UCSD-AML1 (cell line): ENCODE results near the gene CTNND2.

Experiments used
- DNase-seq: peaks from one replicate; lab custom pipeline; 2025; ENCODE audit not compliant: unreplicated experiment; lab: John Stamatoyannopoulos, UW

CTNND2 gene

DNA sequence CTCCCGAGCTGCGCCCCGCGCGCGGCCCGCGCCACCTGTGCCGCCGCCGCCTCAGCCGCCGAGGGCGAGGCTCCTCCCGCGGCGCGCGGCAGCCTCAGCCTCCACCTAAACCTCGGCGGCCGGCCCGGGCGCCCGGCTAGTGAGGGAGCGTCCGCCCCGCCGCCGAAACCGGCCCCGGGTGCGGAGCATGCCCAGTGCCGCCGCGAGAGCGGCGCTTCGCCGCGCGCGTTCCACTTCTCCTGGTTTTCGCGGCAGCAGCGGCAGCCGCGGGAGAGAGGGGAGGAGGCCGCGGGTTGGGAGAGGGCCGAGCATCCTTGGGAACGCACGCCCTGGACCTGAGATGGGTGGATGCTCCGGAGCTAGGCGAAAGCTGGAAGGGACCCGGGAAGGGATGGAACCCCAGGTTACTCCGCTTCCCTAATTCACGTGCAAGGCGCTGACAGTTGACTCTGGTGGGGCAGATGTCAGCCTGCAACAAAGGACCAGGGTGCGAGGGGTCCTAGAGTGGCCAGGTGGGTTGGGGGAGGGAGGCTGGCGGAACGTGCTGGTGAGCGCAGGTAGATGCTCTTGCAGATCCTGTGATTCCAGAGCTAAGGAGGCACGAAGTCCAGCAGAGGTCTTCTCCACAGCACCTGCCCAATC lies at the start of gene CTNND2:
Gene CTNND2, minus strand, starts transcription at position 182 of the 642 bp plus-strand sequence. CDS start 593 bp downstream, outside the sequence.
- no peak for DNase-seq

DNA sequence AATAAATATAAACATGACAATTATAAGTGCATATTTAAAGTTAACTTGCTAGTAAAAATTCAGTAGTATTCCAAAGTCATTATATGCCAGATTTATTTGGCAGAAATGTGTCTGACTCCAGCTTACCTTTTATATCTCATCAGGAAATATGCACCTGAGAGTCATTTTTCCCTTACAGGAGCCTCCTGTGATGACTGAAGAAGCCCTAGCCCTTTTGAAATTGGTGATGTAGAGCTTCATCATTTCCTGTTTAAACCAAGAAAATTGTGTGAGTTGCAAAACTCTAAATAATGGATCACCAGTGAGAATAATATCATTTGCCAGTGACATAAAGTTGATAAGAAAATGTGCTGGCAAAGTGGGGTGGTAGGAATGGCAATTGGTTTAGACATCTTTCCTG lies 42.1 kb upstream of the CTNND2 start:
- no peak for DNase-seq

DNA sequence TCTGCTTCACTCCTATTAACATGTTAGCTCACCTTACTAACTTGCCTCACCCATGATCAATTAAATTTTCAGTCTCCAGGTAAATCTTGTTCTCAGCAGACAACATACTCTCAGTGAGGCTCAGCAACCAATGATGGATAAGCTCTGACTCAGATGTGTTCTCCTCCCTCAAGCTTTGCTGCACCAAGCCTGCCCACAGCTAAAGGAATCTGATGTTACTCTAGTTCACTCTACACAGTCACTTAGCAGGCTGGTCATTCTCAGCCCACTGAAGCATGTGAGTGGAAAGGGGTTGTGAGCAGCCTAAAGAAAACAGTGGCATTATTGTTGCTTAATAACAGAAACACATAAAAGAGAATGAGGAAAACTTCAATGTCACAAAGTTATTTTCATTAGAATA lies 37.3 kb upstream of the CTNND2 start:
- DNase-seq: no peak

- DNase-seq: no peak
Observed at GRCh38 chr5:11931638-11932037, 27.4 kb upstream of the CTNND2 start.

GRCh38 chr5:11928909-11929308 lies 24.7 kb upstream of the CTNND2 start:
- no peak for DNase-seq

- DNase-seq: no peak
Observed at GRCh38 chr5:11925701-11926100, 21.5 kb upstream of the CTNND2 start.

- no peak for DNase-seq
Observed at GRCh38 chr5:11922394-11922793, 18.1 kb upstream of the CTNND2 start.

GRCh38 chr5:11918463-11919045 lies 14.3 kb upstream of the CTNND2 start:
- DNase-seq: no peak

DNA sequence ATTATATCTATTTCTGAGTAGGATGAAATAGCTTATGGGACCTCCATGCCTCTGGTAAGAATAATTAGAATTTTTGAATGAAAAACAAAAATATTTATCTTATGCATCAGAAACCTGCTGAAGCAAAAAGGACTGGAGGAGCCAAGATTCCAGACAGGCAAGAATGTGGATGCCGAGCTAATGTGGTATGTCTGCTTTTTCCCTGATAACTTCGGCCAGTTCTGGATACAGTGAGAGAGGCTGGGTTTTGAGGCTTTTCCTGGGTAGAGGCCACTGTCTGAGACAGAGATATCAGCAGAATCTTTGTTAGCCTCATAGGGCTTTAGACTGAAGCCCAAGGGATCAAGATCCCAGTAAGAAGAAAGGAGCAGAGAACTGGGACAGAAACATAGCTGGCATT lies 5.2 kb upstream of the CTNND2 start:
- DNase-seq: no peak

DNA sequence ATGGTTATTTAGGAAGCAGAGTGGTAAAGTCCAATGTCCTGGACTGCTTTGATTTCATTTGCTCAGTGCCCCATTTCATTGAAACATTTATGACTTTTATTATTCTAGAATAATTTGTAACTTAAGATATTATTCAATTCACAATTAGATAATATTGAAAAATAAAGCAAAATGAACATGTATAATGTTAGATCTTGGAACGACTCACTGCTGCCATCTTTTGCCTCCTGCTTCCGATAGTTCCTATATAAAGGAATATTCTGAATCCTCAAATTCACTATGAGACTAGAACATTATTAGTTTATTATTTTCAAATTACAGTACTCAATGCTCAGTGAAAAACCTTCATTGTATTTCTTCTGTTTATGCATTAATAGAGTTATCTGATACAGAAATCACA lies 2.3 kb upstream of the CTNND2 start:
- no peak for DNase-seq

DNA sequence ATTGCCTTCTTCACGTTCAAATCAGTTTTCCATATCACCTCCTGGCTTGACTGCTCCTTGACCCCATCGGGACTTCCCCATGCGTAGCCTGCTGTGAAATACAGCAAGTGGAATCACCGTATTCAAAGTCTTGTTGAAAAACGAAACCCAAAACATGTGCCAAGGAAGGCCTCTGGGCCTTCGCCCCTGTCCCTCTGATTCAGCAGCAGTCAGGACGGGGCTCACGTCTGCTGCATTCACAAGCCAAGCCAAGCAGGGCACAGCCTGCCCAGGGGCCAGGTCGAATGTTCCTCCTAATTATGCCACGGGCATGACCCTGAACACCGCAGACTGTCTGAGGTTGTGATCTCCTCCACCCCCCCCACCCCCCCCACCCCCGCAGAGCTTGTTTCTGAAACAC lies 960 bp upstream of the CTNND2 start:
- DNase-seq: no peak

GRCh38 chr5:11903614-11904264 lies 507 bp downstream of the CTNND2 start:
- no peak for DNase-seq

DNA sequence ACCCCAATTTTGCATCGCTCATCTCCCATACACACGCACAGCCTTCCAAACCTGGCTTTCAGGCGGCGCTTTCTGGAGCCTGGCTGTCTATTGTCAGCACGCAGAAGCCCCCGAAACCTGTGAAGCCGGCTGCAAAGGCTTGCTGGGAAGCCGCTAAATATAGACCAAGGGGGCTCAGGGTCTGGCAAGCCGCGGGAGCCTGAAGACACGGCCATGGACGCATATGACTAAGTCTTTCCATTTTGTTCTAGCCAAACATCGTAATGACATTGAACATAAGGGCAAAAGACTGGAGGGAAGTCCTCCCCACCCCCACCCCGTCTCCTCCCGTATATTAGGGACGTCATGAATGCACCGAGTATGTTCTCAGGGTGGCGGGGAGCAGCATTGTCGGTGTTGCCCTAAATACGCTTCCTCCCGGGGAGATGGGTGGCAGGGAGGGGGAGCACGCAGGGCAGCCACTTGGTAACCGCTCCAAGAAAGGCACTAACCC lies 1.1 kb downstream of the CTNND2 start:
- no peak for DNase-seq

GRCh38 chr5:11902201-11902619 lies 2.0 kb downstream of the CTNND2 start:
- no peak for DNase-seq

DNA sequence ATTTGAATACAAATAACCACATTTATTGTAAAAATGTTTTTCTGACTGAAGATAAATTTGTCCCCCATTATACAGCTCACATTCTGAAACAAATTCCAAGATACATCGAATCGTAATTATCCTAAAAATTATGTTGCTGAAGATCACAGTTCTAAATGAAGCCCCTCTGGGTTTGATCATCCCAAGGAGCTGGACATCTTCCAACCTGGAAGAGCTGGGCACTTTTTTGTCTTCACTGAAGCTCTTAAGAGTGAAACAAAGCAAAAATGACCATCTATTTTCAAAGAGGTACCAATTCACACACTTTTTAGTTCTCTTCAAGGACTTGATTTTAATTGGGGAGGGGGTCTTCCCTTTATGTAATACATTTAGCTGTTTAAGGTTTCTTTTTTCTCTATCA lies 5.5 kb downstream of the CTNND2 start:
- DNase-seq: no peak

DNA sequence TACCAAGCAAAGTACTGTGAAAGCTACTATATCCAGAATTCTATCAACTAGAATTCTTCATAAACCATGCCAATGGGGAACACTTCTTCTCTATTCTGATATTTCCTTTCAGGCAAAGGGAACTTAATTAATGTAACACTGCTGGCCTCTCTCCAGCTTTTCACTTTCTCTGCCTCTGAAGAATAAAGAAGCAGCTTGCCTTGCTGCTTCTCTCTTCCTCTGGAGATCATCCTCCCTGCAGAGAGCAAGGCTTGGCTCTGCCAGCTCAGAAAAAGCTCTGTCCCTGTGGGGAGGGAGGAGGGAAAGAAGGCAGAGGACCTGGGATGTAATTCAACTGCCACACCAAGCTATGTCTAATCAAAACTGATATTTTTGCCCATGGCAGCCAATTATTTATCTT lies 6.5 kb downstream of the CTNND2 start:
- DNase-seq: no peak

GRCh38 chr5:11894992-11895391 lies 9.3 kb downstream of the CTNND2 start:
- no peak for DNase-seq

DNA sequence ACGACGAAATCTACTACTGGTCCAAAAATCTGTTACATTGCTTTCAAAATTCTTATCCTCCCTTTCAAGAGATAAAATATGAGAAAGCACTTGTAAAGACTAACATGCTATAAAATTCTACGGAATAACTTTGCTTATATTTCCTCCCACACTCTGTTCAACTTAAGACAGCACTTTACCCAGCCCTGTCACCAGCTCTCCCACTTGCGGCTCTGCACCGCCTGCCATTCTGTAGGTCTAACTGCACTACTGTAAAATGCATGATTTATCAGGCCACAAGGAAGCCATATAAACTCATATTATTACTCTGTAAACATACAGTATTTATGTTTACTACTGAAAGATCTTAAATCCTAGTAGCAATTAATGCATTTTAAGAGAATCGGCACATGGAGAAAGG lies 11.4 kb downstream of the CTNND2 start:
- no peak for DNase-seq

DNA sequence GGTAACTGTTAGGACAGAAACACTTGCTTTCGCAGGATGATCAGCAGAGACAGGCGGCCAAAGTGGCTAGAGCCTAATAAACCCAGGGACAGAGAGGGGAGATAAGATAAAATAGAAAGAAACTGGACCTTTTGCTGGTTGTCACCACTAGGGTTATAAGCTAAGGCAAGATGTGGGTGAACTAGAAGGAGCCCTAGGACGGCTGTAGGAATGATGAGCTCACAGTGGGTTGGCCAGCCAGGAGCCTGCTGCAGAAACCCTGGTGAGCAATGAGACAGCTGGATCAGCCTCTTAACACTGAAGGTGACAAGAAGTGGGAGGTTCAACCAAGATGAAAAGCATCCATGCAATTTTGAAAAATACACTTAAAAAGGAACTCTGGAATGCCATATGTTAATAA lies 13.5 kb downstream of the CTNND2 start:
- no peak for DNase-seq

DNA sequence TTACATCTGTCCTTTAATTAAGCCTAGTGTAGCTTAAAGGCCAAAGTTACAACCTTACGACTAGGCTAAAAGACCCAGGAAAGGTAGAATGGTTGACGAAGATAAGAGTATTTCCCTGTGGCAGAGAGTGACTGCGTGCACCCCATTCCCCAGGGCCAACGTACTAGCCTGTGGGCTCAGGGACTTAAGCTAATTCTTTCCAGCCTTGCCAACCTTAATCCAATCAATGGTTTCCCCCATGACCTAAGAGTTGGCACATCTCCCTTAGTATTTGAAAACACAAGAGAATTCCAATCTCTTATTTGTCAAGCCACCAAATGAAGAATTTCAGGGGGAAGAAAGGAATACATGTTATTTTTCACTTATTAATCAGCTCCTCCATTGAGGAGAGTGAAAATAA lies 16.0 kb downstream of the CTNND2 start:
- DNase-seq: no peak

DNA sequence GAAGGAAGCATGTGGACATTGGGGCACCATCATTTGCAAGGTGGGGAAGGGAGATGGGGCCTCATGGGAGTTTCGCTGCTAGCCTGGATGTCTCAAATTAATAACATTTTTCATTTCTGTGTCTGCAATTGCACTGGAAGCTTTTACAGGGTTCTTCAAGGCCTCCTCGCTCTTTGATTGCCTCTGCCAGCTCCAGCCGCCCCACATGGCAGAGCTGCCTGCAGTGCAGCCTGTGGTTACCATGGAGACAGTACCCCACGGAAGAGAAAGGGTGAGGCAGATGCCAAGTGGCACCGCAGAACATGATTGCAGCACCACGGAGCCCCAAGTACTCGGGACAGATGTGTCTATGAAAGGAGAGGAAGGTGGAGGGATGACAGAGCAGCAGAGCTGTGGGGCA lies 25.4 kb downstream of the CTNND2 start:
- no peak for DNase-seq

DNA sequence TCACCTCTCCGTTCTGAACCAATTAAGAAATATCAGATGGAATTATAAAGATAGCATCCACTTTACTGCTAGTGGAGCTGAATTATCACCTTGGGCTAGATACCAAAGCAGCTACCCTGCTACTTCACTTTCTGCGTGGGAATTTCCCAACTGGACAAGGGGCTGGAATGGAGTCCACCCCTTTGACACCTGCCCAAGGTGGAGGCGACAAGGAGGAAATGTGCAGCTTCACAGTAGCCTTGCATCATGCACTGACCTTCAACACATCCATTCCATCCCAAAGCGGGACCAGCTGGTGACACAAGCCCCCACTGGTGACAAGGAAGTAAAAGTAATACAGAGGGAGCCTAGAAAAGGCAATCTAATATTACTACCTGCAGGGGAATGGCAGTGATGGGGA lies 30.7 kb downstream of the CTNND2 start:
- no peak for DNase-seq
